GM23338 (cell line): ENCODE data around the gene SCYGR4. TPM values are rescaled to one million over a fixed set of nuclear protein-coding genes. Genes with fewer than 3 reads are reported as not detected.

Experiments used
- ATAC-seq: fragments of 200-7000 bp; cut with Tn5 transposase; 3 replicates; pipeline ENCODE4 v1.9.1; 2020
- DNase-seq: peaks from one replicate; pipeline ENCODE4 v3.0.0-alpha.2; 2015; ENCODE audit warnings: low spot score
- H2AFZ ChIP-seq: fragments of 200-600 bp; sonication (generic); 2 replicates; pipeline ENCODE4 v1.8.0; 2016; ENCODE audit warnings: antibody characterized with exemption, mild to moderate bottlenecking, moderate library complexity
- H3F3A ChIP-seq: fragments of 200-600 bp; sonication (generic); replicated peaks from 2 replicates; pipeline ENCODE4 v1.8.0; 2017; ENCODE audit warnings: antibody characterized with exemption, mixed run types, low read depth
- H3K27ac ChIP-seq: fragments of 200-600 bp; sonication (generic); 2 replicates; pipeline ENCODE4 v1.6.1; 2016; ENCODE audit warnings: low read depth
- H3K27me3 ChIP-seq: fragments of 200-600 bp; sonication (generic); 2 replicates; pipeline ENCODE4 v1.8.0; 2016; ENCODE audit warnings: mild to moderate bottlenecking, mixed run types, moderate library complexity; ENCODE audit not compliant: insufficient read depth
- H3K36me3 ChIP-seq: fragments of 200-600 bp; sonication (generic); 2 replicates; pipeline ENCODE4 v1.8.0; 2016; ENCODE audit warnings: mild to moderate bottlenecking; ENCODE audit not compliant: insufficient read depth
- H3K4me1 ChIP-seq: fragments of 200-600 bp; sonication (generic); 2 replicates; pipeline ENCODE4 v1.8.0; 2016; ENCODE audit warnings: mild to moderate bottlenecking, moderate library complexity; ENCODE audit not compliant: insufficient read depth
- H3K4me2 ChIP-seq: fragments of 200-600 bp; sonication (generic); 2 replicates; pipeline ENCODE4 v1.7.1; 2017; ENCODE audit warnings: mixed run types
- H3K4me3 ChIP-seq: fragments of 200-600 bp; sonication (generic); 2 replicates; pipeline ENCODE4 v1.6.1; 2016; ENCODE audit warnings: mixed run types
- H3K79me2 ChIP-seq: fragments of 200-600 bp; sonication (generic); replicated peaks from 2 replicates; pipeline ENCODE4 v1.8.0; 2017; ENCODE audit warnings: mild to moderate bottlenecking; ENCODE audit not compliant: insufficient read depth
- H3K9me2 ChIP-seq: fragments of 200-600 bp; sonication (generic); 2 replicates; pipeline ENCODE4 v1.8.0; 2017; ENCODE audit not compliant: insufficient read depth
- H4K20me1 ChIP-seq: fragments of 200-600 bp; sonication (generic); replicated peaks from 2 replicates; pipeline ENCODE4 v1.8.0; 2017; ENCODE audit warnings: mild to moderate bottlenecking; ENCODE audit not compliant: insufficient read depth
- H3K27ac Mint-ChIP-seq: 2 replicates; pipeline ENCODE4 v1.8.0; 2020; ENCODE audit warnings: inconsistent platforms, mild to moderate bottlenecking, moderate library complexity, mixed read lengths
- H3K27me3 Mint-ChIP-seq: 3 replicates; pipeline ENCODE4 v1.8.0; 2022; ENCODE audit warnings: low read depth, mild to moderate bottlenecking, moderate library complexity, mixed read lengths, inconsistent platforms; ENCODE audit not compliant: insufficient read depth, poor library complexity
- H3K36me3 Mint-ChIP-seq: 3 replicates; pipeline ENCODE4 v1.8.0; 2021; ENCODE audit warnings: low read depth, mild to moderate bottlenecking, inconsistent platforms, moderate library complexity, mixed read lengths
- H3K4me1 Mint-ChIP-seq: 3 replicates; pipeline ENCODE4 v1.8.0; 2020; ENCODE audit warnings: mild to moderate bottlenecking, inconsistent platforms, mixed read lengths
- H3K4me3 Mint-ChIP-seq: 3 replicates; pipeline ENCODE4 v1.8.0; 2021; ENCODE audit warnings: moderate library complexity, mild to moderate bottlenecking, inconsistent platforms, mixed read lengths
- H3K9me3 Mint-ChIP-seq: 3 replicates; pipeline ENCODE4 v1.8.0; 2020; ENCODE audit warnings: moderate library complexity, mild to moderate bottlenecking, inconsistent platforms, mixed read lengths
- CREB1 ChIP-seq: fragments of 250-450 bp; sonication (Bioruptor Pico); IDR thresholded peaks from 2 replicates; pipeline ENCODE4 v1.5.0; 2020; ENCODE audit warnings: low read depth, mild to moderate bottlenecking, moderate library complexity
- JUNB ChIP-seq: IDR thresholded peaks from one replicate; pipeline ENCODE4 v1.6.1; 2016; ENCODE audit warnings: antibody characterized with exemption; ENCODE audit not compliant: unreplicated experiment
- NANOG ChIP-seq: IDR thresholded peaks from 2 replicates; pipeline ENCODE4 v1.6.1; 2016; ENCODE audit warnings: antibody characterized with exemption, borderline replicate concordance
- STAT1 ChIP-seq: IDR thresholded peaks from one replicate; pipeline ENCODE4 v1.6.1; 2016; ENCODE audit warnings: antibody characterized with exemption; ENCODE audit not compliant: unreplicated experiment
- ZNF462 ChIP-seq: fragments of 250-450 bp; sonication (Bioruptor Pico); IDR thresholded peaks from 2 replicates; pipeline ENCODE4 v1.5.0; 2020; ENCODE audit warnings: mild to moderate bottlenecking, moderate library complexity
- polyA plus RNA-seq: library from polyadenylated mRNA; unstranded; fragments of >200 nt; fragmentation: Nextera tagmentation; extraction: Ambion mirVana; gene quantifications from 2 replicates; pipeline ENCODE4 v1.2.1, GENCODE V29; 2016
- total RNA-seq: library from RNA; depleted of rRNA; stranded (reverse); fragments of >200 nt; shearing (Covaris generic); gene quantifications from 2 replicates; pipeline ENCODE4 v1.2.3, GENCODE V29; 2014
- TF ChIP-seq, protein P1 (sequence below), 2 experiments: fragments of 200-600 bp in 1 of 2; sonication (generic) in 1 of 2; conservative IDR thresholded peaks; 2 replicates each; pipeline versions ENCODE4 v1.5.1 to v1.6.1; 2016 to 2017; ENCODE audit warnings: antibody characterized with exemption in 2 of 2, low read depth in 2 of 2, mild to moderate bottlenecking in 2 of 2, moderate library complexity in 1 of 2

Gene SCYGR4
- total and polyA plus RNA-seq, 2 experiments from 2014 or later: not detected

GRCh38 chr2:227602358-227602757, 14.9 kb upstream of the SCYGR4 start (continued):
- TF ChIP-seq, protein P1, sequence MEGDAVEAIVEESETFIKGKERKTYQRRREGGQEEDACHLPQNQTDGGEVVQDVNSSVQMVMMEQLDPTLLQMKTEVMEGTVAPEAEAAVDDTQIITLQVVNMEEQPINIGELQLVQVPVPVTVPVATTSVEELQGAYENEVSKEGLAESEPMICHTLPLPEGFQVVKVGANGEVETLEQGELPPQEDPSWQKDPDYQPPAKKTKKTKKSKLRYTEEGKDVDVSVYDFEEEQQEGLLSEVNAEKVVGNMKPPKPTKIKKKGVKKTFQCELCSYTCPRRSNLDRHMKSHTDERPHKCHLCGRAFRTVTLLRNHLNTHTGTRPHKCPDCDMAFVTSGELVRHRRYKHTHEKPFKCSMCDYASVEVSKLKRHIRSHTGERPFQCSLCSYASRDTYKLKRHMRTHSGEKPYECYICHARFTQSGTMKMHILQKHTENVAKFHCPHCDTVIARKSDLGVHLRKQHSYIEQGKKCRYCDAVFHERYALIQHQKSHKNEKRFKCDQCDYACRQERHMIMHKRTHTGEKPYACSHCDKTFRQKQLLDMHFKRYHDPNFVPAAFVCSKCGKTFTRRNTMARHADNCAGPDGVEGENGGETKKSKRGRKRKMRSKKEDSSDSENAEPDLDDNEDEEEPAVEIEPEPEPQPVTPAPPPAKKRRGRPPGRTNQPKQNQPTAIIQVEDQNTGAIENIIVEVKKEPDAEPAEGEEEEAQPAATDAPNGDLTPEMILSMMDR (conservative IDR thresholded peaks at IDR 0.05; ENCODE audit: low read depth in 2 of 2): no peak
- TF ChIP-seq STAT1: no peak

- Histone ChIP-seq H2AFZ (no peak overlapping the region), H3K9me2 (no peaks in the 10 kb centered on the region), H3K4me3 (no peak overlapping the region), H3K4me1 (no peaks in the 10 kb centered on the region), H3K27me3 (no peaks in the 10 kb centered on the region), H3K79me2 (no peaks in the 10 kb centered on the region), H3K36me3 (no peaks in the 10 kb centered on the region), H3F3A (no peaks in the 10 kb centered on the region), H3K4me2 (no peak overlapping the region), H4K20me1 (no peaks in the 10 kb centered on the region; the same call in 1 of the 2 replicates), H3K27ac (no peak overlapping the region)
- Mint-ChIP-seq H3K36me3 (no peaks in the 10 kb centered on the region), H3K9me3 (no peaks in the 10 kb centered on the region), H3K27me3 (no peaks in the 10 kb centered on the region), H3K4me1 (no peaks in the 10 kb centered on the region), H3K27ac (no peak overlapping the region), H3K4me3 (no peak overlapping the region)
- DNase-seq (no peak), ATAC-seq (no peak)
- TF ChIP-seq CREB1 (CRISPR knock-in tag): no peak
- no peak for TF ChIP-seq JUNB
- no peak for TF ChIP-seq ZNF462 (CRISPR knock-in tag)
- TF ChIP-seq, protein P1 (conservative IDR thresholded peaks at IDR 0.05; ENCODE audit: low read depth in 2 of 2): no peak
- no peak for TF ChIP-seq NANOG
Observed at GRCh38 chr2:227606476-227606875, 10.8 kb upstream of the SCYGR4 start.
